Naive B cell (primary cell): ENCODE data around the gene AMPD1. TPM values are rescaled to one million over a fixed set of nuclear protein-coding genes. Genes with fewer than 3 reads are reported as not detected.

Experiments
- ATAC-seq, 2 donors: fragments of 150-1000 bp; cut with Tn5 transposase; 2 replicates each; pipeline ENCODE4 v1.10.0; 2021; ENCODE audit warnings: low read depth in 2 of 2, mild to moderate bottlenecking in 2 of 2, moderate library complexity in 2 of 2
- DNase-seq: peaks from one replicate; pipeline ENCODE4 v3.0.0; 2022
- H3K27ac Mint-ChIP-seq, 6 donors: one replicate each; pipeline ENCODE4 v1.8.0; 2020 to 2022; ENCODE audit warnings: mild to moderate bottlenecking in 6 of 6, mixed read lengths in 6 of 6, moderate library complexity in 5 of 6, inconsistent platforms in 2 of 6
- H3K27me3 Mint-ChIP-seq, 3 donors: one replicate each; pipeline ENCODE4 v1.8.0; 2021 to 2022; ENCODE audit warnings: mixed read lengths in 3 of 3, mild to moderate bottlenecking in 1 of 3
- H3K36me3 Mint-ChIP-seq, 2 donors: one replicate each; pipeline ENCODE4 v1.8.0; 2020 to 2022; ENCODE audit warnings: mixed read lengths in 2 of 2, inconsistent platforms in 1 of 2, mild to moderate bottlenecking in 1 of 2
- H3K4me1 Mint-ChIP-seq, 3 donors: one replicate each; pipeline ENCODE4 v1.8.0; 2020 to 2022; ENCODE audit warnings: mixed read lengths in 3 of 3, inconsistent platforms in 1 of 3, mild to moderate bottlenecking in 1 of 3, moderate library complexity in 1 of 3
- H3K4me3 Mint-ChIP-seq, 8 donors: one replicate each; pipeline ENCODE4 v1.8.0; 2020 to 2022; ENCODE audit warnings: mild to moderate bottlenecking in 8 of 8, mixed read lengths in 8 of 8, moderate library complexity in 8 of 8, inconsistent platforms in 2 of 8
- H3K9me3 Mint-ChIP-seq, 7 donors: one replicate each; pipeline ENCODE4 v1.8.0; 2020 to 2022; ENCODE audit warnings: mixed read lengths in 7 of 7, mild to moderate bottlenecking in 5 of 7, inconsistent platforms in 2 of 7, moderate library complexity in 1 of 7
- polyA plus RNA-seq, 6 donors: library from polyadenylated mRNA; unstranded; fragments of 300-500 nt; fragmentation: Illumina TruSeq; gene quantifications; one replicate each; pipeline ENCODE4 v1.2.3, GENCODE V29; 2021; ENCODE audit warnings: low read depth in 6 of 6

The AMPD1 gene
- polyA plus RNA-seq, 6 donors from 2014 or later = not detected

GRCh38 chr1:114660238-114660637 lies 35.1 kb downstream of the AMPD1 start:
- Mint-ChIP-seq H3K36me3 (no peaks in the 10 kb centered on the region), H3K27ac (no peak overlapping the region), H3K4me1 (no peaks in the 10 kb centered on the region), H3K4me3 (no peak overlapping the region), H3K9me3 (no peaks in the 10 kb centered on the region), H3K27me3 (peaks cover 15 to 27% (median 18%) of the 10 kb centered on the region in 3 donors)
- no peak for ATAC-seq
- DNase-seq = no peak

- ATAC-seq = no peak
- Mint-ChIP-seq H3K9me3 (no peaks in the 10 kb centered on the region), H3K4me3 (no peak overlapping the region), H3K4me1 (no peaks in the 10 kb centered on the region), H3K36me3 (no peaks in the 10 kb centered on the region), H3K27me3 (peaks cover 0 to 5% (median 5%) of the 10 kb centered on the region in 3 donors), H3K27ac (no peak overlapping the region)
- no peak for DNase-seq
Observed at GRCh38 chr1:114651893-114652292, 43.5 kb downstream of the AMPD1 start.

DNA sequence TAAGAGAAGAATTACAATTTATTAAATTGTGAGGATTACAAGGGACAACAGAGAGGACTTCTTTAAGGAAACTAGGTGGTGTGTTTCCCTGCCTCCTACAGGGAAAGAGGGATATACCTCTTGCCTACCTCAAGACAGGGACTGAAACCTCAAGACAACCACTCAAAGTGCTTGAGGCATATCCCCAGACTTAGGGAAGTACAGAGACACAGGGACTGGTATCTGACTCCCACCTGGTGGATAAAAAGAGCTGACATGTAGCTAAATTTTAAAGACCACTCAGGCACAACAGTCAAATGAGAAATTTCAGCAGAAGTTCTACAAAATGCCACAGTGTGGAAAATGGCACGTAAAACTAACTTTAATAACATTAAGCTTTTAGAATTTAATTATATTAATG lies 46.8 kb downstream of the AMPD1 start:
- no peaks in the 10 kb centered on the region for H3K4me1 Mint-ChIP-seq
- DNase-seq = no peak
- H3K36me3 Mint-ChIP-seq = no peaks in the 10 kb centered on the region
- no peak overlapping the region for H3K4me3 Mint-ChIP-seq
- peaks cover 0 to 6% (median 5%) of the 10 kb centered on the region in 3 donors for H3K27me3 Mint-ChIP-seq
- no peak for ATAC-seq
- no peaks in the 10 kb centered on the region for H3K9me3 Mint-ChIP-seq
- no peak overlapping the region for H3K27ac Mint-ChIP-seq

- Mint-ChIP-seq H3K27ac (no peak overlapping the region), H3K27me3 (peaks cover 0 to 16% (median 15%) of the 10 kb centered on the region in 3 donors), H3K4me1 (no peaks in the 10 kb centered on the region), H3K36me3 (no peaks in the 10 kb centered on the region), H3K4me3 (no peak overlapping the region), H3K9me3 (no peaks in the 10 kb centered on the region)
- DNase-seq (no peak), ATAC-seq (no peak)
Observed at GRCh38 chr1:114641377-114641776, 54.0 kb downstream of the AMPD1 start.

DNA sequence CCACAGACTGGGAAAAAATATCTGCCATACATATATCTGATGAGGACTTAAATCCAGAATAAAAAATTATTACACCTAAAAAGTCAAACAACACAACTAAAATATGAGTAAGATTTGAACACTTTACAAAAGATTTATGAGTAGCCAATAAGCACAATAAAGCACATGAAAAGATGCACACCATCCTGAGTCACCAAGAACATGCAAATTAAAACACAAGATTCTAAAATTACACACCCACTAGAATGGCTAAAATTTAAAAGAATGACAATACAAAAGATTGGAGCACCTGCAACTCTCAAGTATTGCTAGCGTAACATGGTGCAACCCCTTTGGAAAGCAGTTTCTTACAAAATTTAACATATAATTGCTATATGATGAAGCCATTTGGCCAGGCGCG lies 56.4 kb downstream of the AMPD1 start:
- Mint-ChIP-seq H3K27me3 (peaks cover 0 to 20% (median 19%) of the 10 kb centered on the region in 3 donors), H3K9me3 (no peaks in the 10 kb centered on the region), H3K4me3 (no peak overlapping the region), H3K36me3 (no peaks in the 10 kb centered on the region), H3K27ac (no peak overlapping the region), H3K4me1 (no peaks in the 10 kb centered on the region)
- DNase-seq (no peak), ATAC-seq (no peak)

DNA sequence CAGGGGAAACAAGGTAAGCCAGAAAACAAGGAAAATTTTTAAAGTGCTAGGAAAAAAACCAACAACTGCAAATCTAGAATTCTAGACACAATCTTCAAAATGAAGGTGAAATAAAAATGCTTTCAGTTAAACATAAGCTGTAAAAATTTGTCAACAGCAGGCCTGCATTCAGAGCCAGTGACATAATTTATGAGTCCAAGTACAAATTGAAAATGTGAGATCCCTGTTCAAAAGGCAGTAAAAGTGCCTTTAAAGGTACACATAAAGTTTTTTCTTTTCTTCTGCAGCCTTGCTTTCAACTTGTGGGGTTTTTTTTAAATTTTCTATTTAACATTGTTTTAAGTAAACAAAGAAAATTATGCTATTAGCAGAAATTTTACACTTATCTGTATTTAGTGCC lies 62.9 kb downstream of the AMPD1 start:
- Mint-ChIP-seq H3K9me3 (peaks cover 0 to 25% (median 11%) of the 10 kb centered on the region in 7 donors), H3K4me3 (no peak overlapping the region), H3K27me3 (peaks cover 17 to 47% (median 28%) of the 10 kb centered on the region in 3 donors), H3K4me1 (no peaks in the 10 kb centered on the region), H3K27ac (no peak overlapping the region), H3K36me3 (peaks cover 5 to 13% of the 10 kb centered on the region in 2 donors)
- ATAC-seq = no peak
- no peak for DNase-seq

- H3K27me3 Mint-ChIP-seq = peaks cover 19 to 53% (median 27%) of the 10 kb centered on the region in 3 donors
Observed at GRCh38 chr1:114627107-114627506, 68.2 kb downstream of the AMPD1 start.

GRCh38 chr1:114623364-114623763 lies 72.0 kb downstream of the AMPD1 start:
- H3K36me3 Mint-ChIP-seq = peaks cover 0 to under 1% of the 10 kb centered on the region in 2 donors
- no peaks in the 10 kb centered on the region for H3K4me1 Mint-ChIP-seq
- H3K9me3 Mint-ChIP-seq = no peaks in the 10 kb centered on the region

More at GRCh38 chr1:114627107-114627506, 68.2 kb downstream of the AMPD1 start:
- no peak overlapping the region for H3K4me3 Mint-ChIP-seq
- DNase-seq (no peak), ATAC-seq (no peak)
- H3K36me3 Mint-ChIP-seq = peaks cover 4 to 13% of the 10 kb centered on the region in 2 donors
- no peak overlapping the region for H3K27ac Mint-ChIP-seq
- H3K9me3 Mint-ChIP-seq = peaks cover 0 to 18% (median 9%) of the 10 kb centered on the region in 7 donors
- no peaks in the 10 kb centered on the region for H3K4me1 Mint-ChIP-seq

More at GRCh38 chr1:114623364-114623763, 72.0 kb downstream of the AMPD1 start:
- no peak overlapping the region for H3K27ac Mint-ChIP-seq
- no peak overlapping the region for H3K4me3 Mint-ChIP-seq
- no peak for ATAC-seq
- peaks cover 15 to 43% (median 21%) of the 10 kb centered on the region in 3 donors for H3K27me3 Mint-ChIP-seq
- no peak for DNase-seq

Other genes with a start within 250 kb of the AMPD1 start
- gene TRIM33, start 184.3 kb downstream of the AMPD1 start, polyA plus RNA-seq = 10 to 100 TPM; 35.8 to 52.9 (median 46.6) TPM
- gene BCAS2, start 113.9 kb downstream of the AMPD1 start, polyA plus RNA-seq = 100 to 1,000 TPM in 4 of 6 donors, 10 to 100 TPM in 2; 97.3 to 160 (median 115) TPM
- gene DENND2C, start 25.5 kb downstream of the AMPD1 start, polyA plus RNA-seq = 1 to 10 TPM in 2 of 6 donors, under 1 TPM in 3, not detected in 1; 0.13 to 1.8 (median 0.57) TPM
- 10 to 100 TPM; 36.5 to 53.8 (median 46.8) TPM for gene NRAS, start 21.2 kb upstream of the AMPD1 start, polyA plus RNA-seq
- gene CSDE1, start 62.4 kb upstream of the AMPD1 start, polyA plus RNA-seq = 100 to 1,000 TPM; 313 to 339 (median 320) TPM
- gene SIKE1, start 85.1 kb upstream of the AMPD1 start, polyA plus RNA-seq = 10 to 100 TPM; 29.1 to 44.2 (median 36.3) TPM
- not detected for gene SYCP1, start 159.3 kb upstream of the AMPD1 start, polyA plus RNA-seq